Glutamatergic neuron (in vitro differentiated cells): ENCODE measurements around the gene GLE1. TPM values are rescaled to one million over a fixed set of nuclear protein-coding genes. Genes with fewer than 3 reads are reported as not detected.

Source experiments
- DNase-seq: peaks from one replicate; pipeline ENCODE4 v3.0.0; 2022
- H3K27ac Mint-ChIP-seq: one replicate; pipeline ENCODE4 v1.8.0; 2020; ENCODE audit warnings: mild to moderate bottlenecking, mixed read lengths, inconsistent platforms; ENCODE audit not compliant: unreplicated experiment
- H3K27me3 Mint-ChIP-seq: one replicate; pipeline ENCODE4 v1.8.0; 2020; ENCODE audit warnings: mild to moderate bottlenecking, moderate library complexity, mixed read lengths, inconsistent platforms; ENCODE audit not compliant: unreplicated experiment
- H3K36me3 Mint-ChIP-seq: one replicate; pipeline ENCODE4 v1.8.0; 2020; ENCODE audit warnings: mild to moderate bottlenecking, mixed read lengths, inconsistent platforms; ENCODE audit not compliant: unreplicated experiment
- H3K4me1 Mint-ChIP-seq: one replicate; pipeline ENCODE4 v1.8.0; 2020; ENCODE audit warnings: mild to moderate bottlenecking, low read depth, mixed read lengths, inconsistent platforms; ENCODE audit not compliant: unreplicated experiment
- H3K4me3 Mint-ChIP-seq: one replicate; pipeline ENCODE4 v1.8.0; 2020; ENCODE audit warnings: mild to moderate bottlenecking, mixed read lengths, inconsistent platforms; ENCODE audit not compliant: unreplicated experiment
- H3K9me3 Mint-ChIP-seq: one replicate; pipeline ENCODE4 v1.8.0; 2020; ENCODE audit warnings: mild to moderate bottlenecking, moderate library complexity, mixed read lengths, inconsistent platforms; ENCODE audit not compliant: unreplicated experiment
- CTCF ChIP-seq: fragments of 200-600 bp; sonication (generic); IDR thresholded peaks from one replicate; pipeline ENCODE4 v1.5.0; 2021; ENCODE audit not compliant: partially characterized antibody, unreplicated experiment
- total RNA-seq: library from RNA; stranded (reverse); fragmentation: NEBNext Ultra II Directional; extraction: Animal tissue kit (Norgen Biotek cat#: 25700); gene quantifications from one replicate; pipeline ENCODE4 v1.2.1, GENCODE V29; 2021; ENCODE audit not compliant: unreplicated experiment

The GLE1 gene
- total RNA-seq, 1 donor from 2014 or later: 11.0 TPM

GRCh38 chr9:128540634-128541360 lies 36.3 kb downstream of the GLE1 start:
- DNase-seq: no peak
- Mint-ChIP-seq H3K4me1 (peaks cover 6% of the 10 kb centered on the region), H3K4me3 (no peak overlapping the region), H3K9me3 (no peaks in the 10 kb centered on the region), H3K27ac (peak overlapping the region; percentile 18), H3K27me3 (no peaks in the 10 kb centered on the region), H3K36me3 (no peaks in the 10 kb centered on the region)
- no peak for TF ChIP-seq CTCF

- peaks cover 22% of the 10 kb centered on the region for H3K4me1 Mint-ChIP-seq
- peaks cover 2% of the 10 kb centered on the region for H3K9me3 Mint-ChIP-seq
- H3K36me3 Mint-ChIP-seq: no peaks in the 10 kb centered on the region
- no peak overlapping the region for H3K27ac Mint-ChIP-seq
- H3K27me3 Mint-ChIP-seq: no peaks in the 10 kb centered on the region
- no peak overlapping the region for H3K4me3 Mint-ChIP-seq
- DNase-seq: no peak
- TF ChIP-seq CTCF: no peak
Observed at GRCh38 chr9:128546504-128546903, 42.0 kb downstream of the GLE1 start.

GRCh38 chr9:128548876-128549275 lies 44.4 kb downstream of the GLE1 start:
- peaks cover 6% of the 10 kb centered on the region for H3K9me3 Mint-ChIP-seq
- H3K4me3 Mint-ChIP-seq: no peak overlapping the region
- no peak for TF ChIP-seq CTCF
- H3K36me3 Mint-ChIP-seq: no peaks in the 10 kb centered on the region
- peaks cover 4% of the 10 kb centered on the region for H3K27me3 Mint-ChIP-seq
- DNase-seq: no peak
- peaks cover 22% of the 10 kb centered on the region for H3K4me1 Mint-ChIP-seq
- peak overlapping the region; percentile 24 for H3K27ac Mint-ChIP-seq

- Mint-ChIP-seq H3K27me3 (peaks cover 4% of the 10 kb centered on the region), H3K27ac (peak overlapping the region; percentile 71), H3K4me3 (peak overlapping the region; percentile 98), H3K4me1 (peaks cover 22% of the 10 kb centered on the region), H3K36me3 (no peaks in the 10 kb centered on the region), H3K9me3 (peaks cover 6% of the 10 kb centered on the region)
- no peak for TF ChIP-seq CTCF
- DNase-seq: no peak
Observed at GRCh38 chr9:128550226-128550625, 45.7 kb downstream of the GLE1 start.
